ENCODE data around the gene ODAD2. TPM values are rescaled to one million over a fixed set of nuclear protein-coding genes. Genes with fewer than 3 reads are reported as not detected.
A peak's percentile ranks its signal among the peaks of the same experiment; 100 is the strongest.

Gene ODAD2
- total RNA-seq, 2 experiments from 2014 or later: not detected

DNA sequence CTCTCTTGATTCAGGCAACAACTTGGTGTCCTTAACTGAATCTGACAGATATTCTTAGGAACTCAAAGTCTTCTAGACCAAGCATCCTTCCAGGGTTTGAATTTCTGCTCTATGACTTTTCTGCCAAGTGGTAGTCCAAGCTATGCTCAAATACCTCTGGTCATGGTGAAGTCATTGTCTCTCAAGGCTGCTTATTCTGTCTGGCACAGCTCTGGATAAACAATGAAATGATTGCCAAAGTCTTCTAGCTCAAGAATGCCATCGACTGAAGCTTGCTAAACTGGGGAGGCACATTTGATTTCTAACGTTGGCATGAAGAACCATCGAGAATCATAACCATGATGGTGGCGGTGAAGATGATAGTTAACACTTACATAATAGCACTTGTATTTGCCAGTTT, 137.1 kb downstream of the ODAD2 start:
- CTCF ChIA-PET: no interaction called here
- no peak overlapping the region for H3K27ac Mint-ChIP-seq
- no peaks in the 10 kb centered on the region for H3K9me3 Mint-ChIP-seq
- H3K27ac ChIP-seq (ENCODE audit: low read depth in 1 of 2, low read length in 2 of 2): no peak overlapping the region
- H3K4me3 ChIP-seq (ENCODE audit: low read length): no peak overlapping the region
- intact Hi-C loops (cut with DNase I, micrococcal nuclease): no loop called here
- peaks cover 14% of the 10 kb centered on the region for H3K27me3 Mint-ChIP-seq
- DNase-seq (no peak), ATAC-seq (ENCODE audit: poor library complexity) (no peak)
- H3K4me1 Mint-ChIP-seq (ENCODE audit: low read depth): no peaks in the 10 kb centered on the region
- H3K9me3 ChIP-seq (ENCODE audit: control insufficient read depth in 1 of 2, insufficient read depth in 1 of 2, low read length in 2 of 2): no peaks in the 10 kb centered on the region
- H3K4me3 Mint-ChIP-seq: no peak overlapping the region
- no peak for TF ChIP-seq CTCF (IDR thresholded peaks at IDR 0.05)
- no peaks in the 10 kb centered on the region for H3K36me3 Mint-ChIP-seq (ENCODE audit: low read depth)
- H3K27me3 ChIP-seq (ENCODE audit: control insufficient read depth in 1 of 2, insufficient read depth in 2 of 2, low read length in 2 of 2): peaks cover 0 to 3% of the 10 kb centered on the region in 2 experiments
- H3K36me3 ChIP-seq (ENCODE audit: insufficient read depth, low read length): no peaks in the 10 kb centered on the region
- POLR2A ChIA-PET: interaction anchor here (0.5 kb wide), 1 partner anchor 113 kb away, joined by 4 read pairs; no protein-coding TSS in a partner anchor
- H3K4me1 ChIP-seq (ENCODE audit: insufficient read depth, low read length): no peaks in the 10 kb centered on the region

GRCh38 chr10:27857616-27858015, 141.3 kb downstream of the ODAD2 start:
- H3K4me3 ChIP-seq (ENCODE audit: low read length): no peak overlapping the region
- no peaks in the 10 kb centered on the region for H3K4me1 Mint-ChIP-seq (ENCODE audit: low read depth)
- H3K9me3 ChIP-seq (ENCODE audit: control insufficient read depth in 1 of 2, insufficient read depth in 1 of 2, low read length in 2 of 2): peaks cover 0 to under 1% of the 10 kb centered on the region in 2 experiments
- H3K27me3 Mint-ChIP-seq: no peaks in the 10 kb centered on the region
- intact Hi-C loops (cut with DNase I, micrococcal nuclease): no loop called here
- H3K4me3 Mint-ChIP-seq: no peak overlapping the region
- TF ChIP-seq CTCF (IDR thresholded peaks at IDR 0.05): no peak
- POLR2A ChIA-PET: no interaction called here
- H3K27ac Mint-ChIP-seq: no peak overlapping the region
- H3K27me3 ChIP-seq (ENCODE audit: control insufficient read depth in 1 of 2, insufficient read depth in 2 of 2, low read length in 2 of 2): no peaks in the 10 kb centered on the region
- no peak for ATAC-seq (ENCODE audit: poor library complexity)
- DNase-seq: no peak
- no peaks in the 10 kb centered on the region for H3K36me3 Mint-ChIP-seq (ENCODE audit: low read depth)
- CTCF ChIA-PET: no interaction called here
- H3K36me3 ChIP-seq (ENCODE audit: insufficient read depth, low read length): no peaks in the 10 kb centered on the region
- no peaks in the 10 kb centered on the region for H3K4me1 ChIP-seq (ENCODE audit: insufficient read depth, low read length)
- H3K9me3 Mint-ChIP-seq: no peaks in the 10 kb centered on the region
- H3K27ac ChIP-seq (ENCODE audit: low read depth in 1 of 2, low read length in 2 of 2): no peak overlapping the region

GRCh38 chr10:27844223-27844622, 154.7 kb downstream of the ODAD2 start:
- Mint-ChIP-seq H3K4me1 (ENCODE audit: low read depth) (no peaks in the 10 kb centered on the region), H3K36me3 (ENCODE audit: low read depth) (no peaks in the 10 kb centered on the region), H3K9me3 (no peaks in the 10 kb centered on the region), H3K27ac (no peak overlapping the region), H3K4me3 (no peak overlapping the region), H3K27me3 (peaks cover 26% of the 10 kb centered on the region)
- ATAC-seq (ENCODE audit: poor library complexity) (no peak), DNase-seq (peak in 1 of 14 experiments; percentile 1)
- ChIA-PET CTCF (no interaction called here), POLR2A (no interaction called here)
- Histone ChIP-seq H3K4me3 (ENCODE audit: low read length) (no peak overlapping the region), H3K36me3 (ENCODE audit: insufficient read depth, low read length) (no peaks in the 10 kb centered on the region), H3K9me3 (ENCODE audit: control insufficient read depth in 1 of 2, insufficient read depth in 1 of 2, low read length in 2 of 2) (no peaks in the 10 kb centered on the region), H3K4me1 (ENCODE audit: insufficient read depth, low read length) (no peaks in the 10 kb centered on the region), H3K27me3 (ENCODE audit: control insufficient read depth in 1 of 2, insufficient read depth in 2 of 2, low read length in 2 of 2) (no peaks in the 10 kb centered on the region), H3K27ac (ENCODE audit: low read depth in 1 of 2, low read length in 2 of 2) (no peak overlapping the region)
- no peak for TF ChIP-seq CTCF (IDR thresholded peaks at IDR 0.05)
- intact Hi-C loops (cut with DNase I, micrococcal nuclease): no loop called here

All from CD4-positive, alpha-beta T cell (primary cell).